Measurements from ENCODE around the gene CYP11A1. TPM values are rescaled to one million over a fixed set of nuclear protein-coding genes. Genes with fewer than 3 reads are reported as not detected.

Gene CYP11A1
- total RNA-seq, 1 experiment from 2014 or later, result 1.7 TPM

DNA sequence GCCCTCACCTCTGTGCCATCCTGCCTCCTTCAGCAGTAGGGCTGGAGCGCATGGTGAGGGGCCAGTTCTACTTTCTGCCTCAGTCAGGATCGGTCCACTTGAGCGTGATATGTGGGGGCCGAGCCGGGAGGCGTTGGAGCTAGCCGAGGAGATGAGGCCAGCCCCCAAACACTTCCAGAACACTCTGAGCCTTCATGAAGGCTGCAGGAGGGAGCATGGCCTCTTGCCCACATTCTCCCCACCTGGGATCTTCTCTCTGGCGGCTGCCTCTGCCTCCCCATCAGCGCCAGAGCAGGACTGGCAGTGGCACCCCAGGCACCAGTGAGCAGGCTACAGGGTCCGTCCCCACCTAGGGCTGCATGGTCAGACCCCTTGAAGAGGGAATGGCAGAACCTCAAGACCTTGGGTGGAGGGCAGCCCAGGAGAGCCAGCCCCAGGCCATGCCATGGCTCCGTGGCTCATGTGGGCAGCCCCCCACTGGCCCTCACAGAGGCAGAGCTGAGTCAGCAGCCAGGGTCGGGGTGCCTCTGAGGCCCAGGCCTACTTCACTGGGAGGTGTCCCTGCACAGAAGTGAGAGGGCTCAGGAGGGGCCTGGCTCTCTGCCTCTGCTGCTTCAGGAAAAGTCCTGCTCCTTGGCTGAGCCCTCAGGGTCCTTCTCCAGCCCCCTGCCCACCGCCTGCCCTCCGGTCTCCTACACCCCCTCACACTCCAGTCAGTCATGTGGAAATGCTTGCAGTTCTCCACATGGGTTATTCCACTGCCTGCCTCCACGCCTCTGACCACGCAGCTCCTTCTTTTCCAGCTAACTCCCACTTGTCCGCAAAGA lies 28.1 kb upstream of the CYP11A1 start:
- peaks cover 11 to 24% of the 10 kb centered on the region in 2 experiments for H3K4me1 Mint-ChIP-seq
- no CpG with 5 or more reads among the region's 17 CpGs for WGBS (ENCODE audit: extremely low coverage, insufficient read length, low lambda C conversion rate)
- TF ChIP-seq, protein P1, sequence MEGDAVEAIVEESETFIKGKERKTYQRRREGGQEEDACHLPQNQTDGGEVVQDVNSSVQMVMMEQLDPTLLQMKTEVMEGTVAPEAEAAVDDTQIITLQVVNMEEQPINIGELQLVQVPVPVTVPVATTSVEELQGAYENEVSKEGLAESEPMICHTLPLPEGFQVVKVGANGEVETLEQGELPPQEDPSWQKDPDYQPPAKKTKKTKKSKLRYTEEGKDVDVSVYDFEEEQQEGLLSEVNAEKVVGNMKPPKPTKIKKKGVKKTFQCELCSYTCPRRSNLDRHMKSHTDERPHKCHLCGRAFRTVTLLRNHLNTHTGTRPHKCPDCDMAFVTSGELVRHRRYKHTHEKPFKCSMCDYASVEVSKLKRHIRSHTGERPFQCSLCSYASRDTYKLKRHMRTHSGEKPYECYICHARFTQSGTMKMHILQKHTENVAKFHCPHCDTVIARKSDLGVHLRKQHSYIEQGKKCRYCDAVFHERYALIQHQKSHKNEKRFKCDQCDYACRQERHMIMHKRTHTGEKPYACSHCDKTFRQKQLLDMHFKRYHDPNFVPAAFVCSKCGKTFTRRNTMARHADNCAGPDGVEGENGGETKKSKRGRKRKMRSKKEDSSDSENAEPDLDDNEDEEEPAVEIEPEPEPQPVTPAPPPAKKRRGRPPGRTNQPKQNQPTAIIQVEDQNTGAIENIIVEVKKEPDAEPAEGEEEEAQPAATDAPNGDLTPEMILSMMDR (conservative IDR thresholded peaks at IDR 0.05), result no peak
- Histone ChIP-seq H3K79me1 (ENCODE audit: insufficient read depth, low read depth, low read length, poor library complexity, severe bottlenecking) (no peaks in the 10 kb centered on the region), H4K5ac (ENCODE audit: insufficient read length, low read depth, low read length) (no peak overlapping the region), H2BK12ac (ENCODE audit: insufficient read length, low read depth, low read length) (no peak overlapping the region), H3K14ac (ENCODE audit: insufficient read depth, low read length) (no peak overlapping the region), H2BK20ac (ENCODE audit: low read depth, low read length, poor library complexity, severe bottlenecking) (no peak overlapping the region), H3K18ac (ENCODE audit: insufficient read length, low read depth, low read length) (no peak overlapping the region), H4K8ac (replicated peaks; ENCODE audit: insufficient read length, low read depth, low read length) (no peak overlapping the region), H3K56ac (ENCODE audit: insufficient read length, low read depth, low read length) (no peak overlapping the region), H3K4me2 (ENCODE audit: insufficient read depth, insufficient read length, low read length) (no peak overlapping the region), H3K79me2 (ENCODE audit: insufficient read depth, low read length) (no peaks in the 10 kb centered on the region), H3K23ac (ENCODE audit: insufficient read length, low read depth, low read length) (no peak overlapping the region), H3K27me3 (ENCODE audit: insufficient read depth, low read length) (no peaks in the 10 kb centered on the region), H2BK15ac (ENCODE audit: low read depth, low read length) (no peak overlapping the region), H4K91ac (ENCODE audit: insufficient read length, low read depth, low read length) (no peak overlapping the region), H3K9me3 (ENCODE audit: control insufficient read depth, low read depth, low read length) (no peaks in the 10 kb centered on the region), H3K4ac (ENCODE audit: low read depth, low read length) (no peak overlapping the region), H4K20me1 (ENCODE audit: control insufficient read depth, insufficient read depth, insufficient read length) (no peaks in the 10 kb centered on the region), H2AFZ (ENCODE audit: low read length) (no peak overlapping the region), H3K9ac (ENCODE audit: extremely low read depth, insufficient read length, low read length) (no peak overlapping the region), H2AK5ac (ENCODE audit: insufficient read length, low read length) (no peak overlapping the region), H3K23me2 (ENCODE audit: insufficient read length, low read depth, low read length, poor library complexity, severe bottlenecking) (no peaks in the 10 kb centered on the region), H3K4me1 (ENCODE audit: insufficient read depth, low read length) (peaks cover 2% of the 10 kb centered on the region; the same call in 1 of the 2 replicates), H3K27ac (ENCODE audit: insufficient read length, low read depth, low read length) (no peak overlapping the region), H2BK5ac (ENCODE audit: insufficient read length, low read length) (no peak overlapping the region), H3T11ph (ENCODE audit: low read length) (no peak overlapping the region), H2BK120ac (ENCODE audit: low read depth, low read length, poor library complexity, severe bottlenecking) (no peak overlapping the region)
- H3K9me3 Mint-ChIP-seq, result no peaks in the 10 kb centered on the region; a peak in 1 of 5 replicates
- DNase-seq, result no peak
- peak overlapping the region; percentile 29 to 94 (median 30); a peak in 3 of 7 replicates for H3K27ac Mint-ChIP-seq
- H3K27me3 Mint-ChIP-seq (ENCODE audit: low read depth), result peaks cover 6% of the 10 kb centered on the region
- no peaks in the 10 kb centered on the region for H3K36me3 Mint-ChIP-seq (ENCODE audit: insufficient read depth in 1 of 3, low read depth in 3 of 3)
- no peak overlapping the region for H3K4me3 Mint-ChIP-seq
